K562 (cell line): ENCODE measurements around the gene HSPB6. TPM values are rescaled to one million over a fixed set of nuclear protein-coding genes. Genes with fewer than 3 reads are reported as not detected.

Source experiments
- ATF7 ChIP-seq: fragments of 450-650 bp; IDR thresholded peaks from 2 replicates; pipeline ENCODE4 v1.7.1; 2014; ENCODE audit warnings: mild to moderate bottlenecking, moderate library complexity
- E2F3 ChIP-seq: fragments of 250-450 bp; sonication (Bioruptor Pico); IDR thresholded peaks from 2 replicates; pipeline ENCODE4 v1.4.0; 2020; ENCODE audit warnings: mild to moderate bottlenecking
- ETV5 ChIP-seq: sonication (generic); formaldehyde crosslinking; IDR thresholded peaks from 2 replicates; pipeline ENCODE4 v1.4.0; 2020; ENCODE audit warnings: low read depth, mild to moderate bottlenecking, missing genetic modification reagents
- FOXA3 ChIP-seq, 2 experiments: fragments of 450-650 bp in 1 of 2; sonication (generic) in 1 of 2; formaldehyde crosslinking; IDR thresholded peaks in 1 of 2; conservative IDR thresholded peaks in 1 of 2; 2 replicates each; pipeline versions ENCODE4 v1.4.0 to v1.8.0; 2020 to 2022; ENCODE audit warnings: mild to moderate bottlenecking in 2 of 2, missing genetic modification reagents in 1 of 2
- FOXO4 ChIP-seq: fragments of 450-650 bp; formaldehyde crosslinking; IDR thresholded peaks from 2 replicates; pipeline ENCODE4 v1.4.0; 2020; ENCODE audit warnings: mild to moderate bottlenecking, moderate library complexity
- IFI16 ChIP-seq: fragments of 250-450 bp; sonication (Bioruptor Pico); IDR thresholded peaks from 2 replicates; pipeline ENCODE4 v2.1.2; 2022; ENCODE audit warnings: mild to moderate bottlenecking, inconsistent platforms
- IRF1 ChIP-seq: sonication (generic); formaldehyde crosslinking; IDR thresholded peaks from 2 replicates; pipeline ENCODE4 v1.8.0; 2022; ENCODE audit warnings: missing genetic modification reagents, mild to moderate bottlenecking, borderline replicate concordance
- IRF2 ChIP-seq: sonication (generic); formaldehyde crosslinking; IDR thresholded peaks from 2 replicates; pipeline ENCODE4 v1.8.1; 2022; ENCODE audit warnings: mild to moderate bottlenecking, missing genetic modification reagents
- KAT2B ChIP-seq: IDR thresholded peaks from one replicate; pipeline ENCODE4 v1.6.1; 2012; ENCODE audit warnings: low read depth, mild to moderate bottlenecking, control low read depth, inconsistent platforms, low read length, moderate library complexity
- MCM5 ChIP-seq: fragments of 450-650 bp; IDR thresholded peaks from 2 replicates; pipeline ENCODE4 v1.6.1; 2016; ENCODE audit warnings: low read depth
- NCOA2 ChIP-seq, 2 experiments: fragments of 450-650 bp; IDR thresholded peaks; 2 replicates each; pipeline ENCODE4 v1.6.1; 2018; ENCODE audit warnings: mild to moderate bottlenecking in 2 of 2, moderate library complexity in 1 of 2; ENCODE audit not compliant: partially characterized antibody in 2 of 2
- NKRF ChIP-seq: fragments of 450-650 bp; IDR thresholded peaks from 2 replicates; pipeline ENCODE4 v1.6.1; 2016; ENCODE audit warnings: borderline replicate concordance
- SETDB1 ChIP-seq: IDR thresholded peaks from one replicate; pipeline ENCODE4 v1.6.1; 2012; ENCODE audit warnings: low read length, control low read depth, inconsistent platforms
- SFPQ ChIP-seq: fragments of 200-400 bp; formaldehyde crosslinking; IDR thresholded peaks from 2 replicates; pipeline ENCODE4 v1.6.1; 2017; ENCODE audit warnings: mild to moderate bottlenecking, low read depth, low read length, moderate library complexity
- SNAPC5 ChIP-seq: fragments of 250-450 bp; sonication (Bioruptor Pico); IDR thresholded peaks from 2 replicates; pipeline ENCODE4 v1.8.0; 2021; ENCODE audit warnings: moderate library complexity, mild to moderate bottlenecking, inconsistent platforms
- TOE1 ChIP-seq, 2 experiments: fragments of 450-650 bp in 1 of 2; sonication (generic) in 1 of 2; formaldehyde crosslinking in 1 of 2; IDR thresholded peaks; 2 replicates each; pipeline versions ENCODE4 v1.7.1 to v1.8.0; 2016 to 2022; ENCODE audit warnings: borderline replicate concordance in 2 of 2, mild to moderate bottlenecking in 2 of 2, antibody characterized with exemption in 1 of 2, inconsistent platforms in 1 of 2, low read depth in 1 of 2, missing genetic modification reagents in 1 of 2, moderate library complexity in 1 of 2
- ZBTB12 ChIP-seq: fragments of 250-450 bp; sonication (Bioruptor Pico); IDR thresholded peaks from 2 replicates; pipeline ENCODE4 v1.4.0; 2020
- ZNF3 ChIP-seq: fragments of 250-450 bp; sonication (Bioruptor Pico); IDR thresholded peaks from 2 replicates; pipeline ENCODE4 v1.5.0; 2021; ENCODE audit warnings: mild to moderate bottlenecking, moderate library complexity
- polyA plus RNA-seq, 8 experiments: library from polyadenylated mRNA; depleted of rRNA in 4 of 8; stranded (reverse) in 5 of 8; unstranded in 3 of 8; fragments of >200 nt; fragmentation: Nextera tagmentation in 2 of 8; fragmentation: Illumina TruSeq in 1 of 8; extraction: Ambion mirVana in 2 of 8; extraction: Trizol in 1 of 8; gene quantifications; 2 replicates each; pipeline versions ENCODE4 v1.2.1 to v1.2.3, GENCODE V29; 2011 to 2014; ENCODE audit warnings: inconsistent platforms in 1 of 8, missing spikeins in 1 of 8
- total RNA-seq, 7 experiments: library from RNA; depleted of rRNA in 6 of 7; stranded (reverse); fragments of >200 nt in 6 of 7; fragmentation: Illumina TruSeq in 2 of 7; extraction: Trizol in 2 of 7; gene quantifications; 2 replicates each; pipeline versions ENCODE4 v1.2.1 to v1.2.3, GENCODE V29; 2011 to 2021; ENCODE audit warnings: low replicate concordance in 1 of 7

HSPB6 gene
- total and polyA plus RNA-seq, 9 of the 15 experiments (the other 6 are each of a cell fraction or from before 2014, with no cell fraction given) = 0.55 TPM; not detected in 8

GRCh38 chr19:35740423-35741202 is 16.2 kb downstream of the HSPB6 start (continued):
- TF ChIP-seq FOXA3 (CRISPR knock-in tag; conservative IDR thresholded peaks at IDR 0.05 in 1 of 2, IDR thresholded peaks at IDR 0.05 in 1 of 2) (peak in 1 of 2 experiments; percentile 49; a peak in 1 of 4 replicates), IFI16 (CRISPR knock-in tag) (no peak), ATF7 (peak; percentile 63), E2F3 (no peak), MCM5 (no peak), NKRF (peak; percentile 76; the same call in 1 of the 2 replicates), ETV5 (peak; percentile 65), IRF2 (no peak), NCOA2 (IDR thresholded peaks at IDR 0.05; ENCODE audit: partially characterized antibody in 2 of 2) (no peak), SNAPC5 (no peak), TOE1 (IDR thresholded peaks at IDR 0.05; ENCODE audit: borderline replicate concordance) (0 out of 2 replicates have a peak, but pooled peaks have one; percentile 14), TOE1 (CRISPR knock-in tag; IDR thresholded peaks at IDR 0.05; ENCODE audit: borderline replicate concordance, low read depth) (no peak), SFPQ (no peak), KAT2B (no peak), FOXO4 (no peak), IRF1 (CRISPR knock-in tag) (no peak), ZNF3 (CRISPR knock-in tag) (no peak), SETDB1 (no peak), ZBTB12 (CRISPR knock-in tag) (no peak)
